NCI-H187 (cell line): Measurements from ENCODE around the gene PTPRN2.

ENCODE experiments used
- DNase-seq, 2 experiments: peaks; one replicate each; lab custom pipeline; 2025; lab: John Stamatoyannopoulos, UW

PTPRN2 gene

DNA sequence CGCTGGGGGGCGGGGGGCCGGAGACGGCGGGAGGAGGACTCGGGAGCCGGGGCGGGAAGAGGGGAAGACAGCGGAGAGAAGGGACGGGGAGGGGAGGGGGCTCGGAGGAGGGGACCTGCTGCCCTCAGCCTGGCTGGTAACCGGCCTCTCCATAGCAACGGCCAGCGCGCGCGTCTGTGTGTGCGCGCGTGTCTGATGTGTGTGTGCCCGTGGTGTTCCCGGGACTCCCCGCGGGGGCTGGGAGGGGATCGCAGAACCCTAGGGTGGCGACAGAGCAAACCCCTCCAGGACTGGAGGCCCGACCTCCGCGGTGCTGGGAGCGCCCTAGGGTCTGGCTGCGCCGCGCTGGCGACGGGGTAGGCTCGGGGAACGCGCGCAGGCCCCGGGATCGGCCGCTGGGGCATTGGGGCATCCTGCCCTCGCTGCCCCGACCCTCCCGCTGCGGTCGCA is 894.5 kb downstream of the PTPRN2 start:
- DNase-seq: no peak

GRCh38 chr7:157692460-157693011 is 895.1 kb downstream of the PTPRN2 start:
- no peak for DNase-seq

DNA sequence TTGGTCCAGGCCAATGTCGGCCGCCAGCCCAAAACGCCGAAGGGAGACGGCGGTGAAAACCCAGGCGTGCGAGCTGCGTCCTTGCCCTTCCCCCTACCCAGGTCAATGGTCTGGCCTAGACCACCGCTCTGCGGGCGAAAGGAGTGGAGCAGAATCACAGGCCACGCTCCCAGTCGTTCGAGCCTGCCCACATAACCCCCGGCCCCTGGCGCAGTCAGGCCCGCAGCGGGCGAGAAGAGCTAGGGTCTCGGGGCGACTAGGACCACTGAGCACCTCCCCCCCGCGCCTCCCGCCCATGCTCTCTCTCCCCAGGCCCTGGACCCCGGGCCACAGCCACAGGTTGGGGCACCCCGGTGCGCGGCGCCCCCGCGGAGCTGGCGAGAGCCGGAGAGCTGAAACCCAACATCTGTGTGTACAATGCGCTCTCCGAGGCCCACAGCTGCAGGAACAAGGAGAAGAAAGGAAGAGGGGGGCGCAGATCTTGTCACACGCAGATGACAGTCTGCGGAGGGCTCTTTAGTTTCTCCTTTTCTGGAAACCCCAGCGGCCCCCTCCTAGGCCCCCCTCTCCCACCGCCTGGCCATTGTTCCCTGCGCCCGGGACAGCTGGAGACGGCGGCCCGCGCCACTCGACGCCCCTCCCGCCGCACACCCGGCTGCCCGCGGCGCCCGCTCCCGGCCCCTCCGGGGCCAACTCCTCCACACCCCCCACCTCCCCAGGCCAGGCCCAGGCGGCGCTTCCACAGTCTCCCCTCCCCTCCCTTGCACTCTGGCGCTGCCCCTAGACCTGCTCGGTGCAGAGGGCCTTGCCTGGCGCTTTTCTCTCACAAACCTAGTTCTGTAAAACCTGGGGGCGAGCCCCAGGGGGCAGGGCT is 895.8 kb downstream of the PTPRN2 start:
- DNase-seq: no peak

GRCh38 chr7:157690833-157691585 is 896.6 kb downstream of the PTPRN2 start:
- DNase-seq: peak; percentile 11 to 52

GRCh38 chr7:157690058-157690832 is 897.4 kb downstream of the PTPRN2 start:
- no peak for DNase-seq

DNA sequence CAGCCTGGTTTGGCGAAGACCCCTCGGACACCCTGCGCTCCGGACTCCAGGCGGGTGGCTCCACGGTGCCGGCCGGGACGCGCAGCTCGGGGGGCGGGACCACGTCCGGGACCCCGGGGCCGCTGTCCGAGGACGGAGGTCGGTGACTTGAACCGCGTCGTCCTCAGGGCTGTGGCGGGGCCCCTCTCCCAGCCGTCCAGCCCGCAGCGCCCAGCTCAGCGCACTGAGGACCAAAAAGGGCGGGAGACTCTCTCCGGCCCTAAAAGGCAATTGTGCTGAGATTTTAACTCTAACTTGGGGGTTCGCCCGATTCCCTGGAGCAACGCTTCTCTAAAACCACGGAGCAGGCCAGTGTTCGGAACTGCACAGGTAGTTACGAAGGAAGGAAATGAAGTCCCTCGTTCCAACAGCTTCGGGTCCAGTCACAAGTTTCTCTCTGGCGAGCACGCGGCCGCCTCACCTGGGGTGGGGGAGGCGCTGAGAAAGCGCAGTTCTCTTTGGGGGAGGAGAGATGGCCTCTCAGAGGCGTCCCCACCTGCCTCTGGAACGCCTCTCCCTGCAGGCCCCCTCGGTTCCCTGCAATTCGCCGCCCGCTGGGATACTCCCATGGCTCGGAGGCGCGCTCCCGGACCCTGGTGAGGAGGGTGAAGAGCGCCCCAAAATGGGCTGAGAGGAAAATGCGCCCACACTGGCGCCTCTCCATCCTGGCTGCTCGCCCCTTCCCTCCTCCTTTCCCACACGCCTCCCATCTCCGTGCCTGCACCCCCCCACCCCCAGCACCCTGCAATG is 898.2 kb downstream of the PTPRN2 start:
- no peak for DNase-seq

- no peak for DNase-seq
Observed at GRCh38 chr7:157688533-157689268, 898.9 kb downstream of the PTPRN2 start.

DNA sequence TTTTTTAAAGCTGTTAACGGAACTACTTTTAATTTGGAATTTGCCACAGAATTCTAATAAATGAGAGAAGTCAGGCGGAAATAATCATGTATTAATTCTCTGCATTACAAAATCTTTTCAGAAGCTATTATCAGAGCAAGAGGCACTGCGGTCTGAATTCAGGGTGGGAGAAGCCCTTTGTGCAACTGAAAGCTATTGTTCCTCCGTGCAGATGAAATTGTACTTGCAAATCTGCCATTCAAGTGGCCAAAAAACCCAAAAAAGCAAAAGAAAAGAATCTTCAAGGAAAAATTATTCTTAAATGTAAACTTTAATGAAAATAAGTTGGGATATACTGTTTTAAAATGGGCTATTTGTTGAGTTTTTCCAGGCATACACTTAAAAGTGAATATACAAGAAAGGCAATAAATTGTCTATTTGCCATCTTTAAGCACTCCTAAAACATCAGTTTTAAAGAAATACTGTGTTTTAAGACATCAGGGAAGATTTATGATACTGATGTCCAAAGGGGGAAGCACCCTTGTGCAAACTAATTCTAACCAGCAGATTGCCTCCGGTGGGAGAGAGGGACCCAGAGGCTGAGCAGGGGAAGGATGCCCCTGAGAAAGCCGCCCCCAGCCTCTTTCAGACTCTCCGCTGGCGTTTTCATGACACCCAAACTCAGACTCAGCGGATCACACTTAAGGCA is 899.6 kb downstream of the PTPRN2 start:
- no peak for DNase-seq

DNA sequence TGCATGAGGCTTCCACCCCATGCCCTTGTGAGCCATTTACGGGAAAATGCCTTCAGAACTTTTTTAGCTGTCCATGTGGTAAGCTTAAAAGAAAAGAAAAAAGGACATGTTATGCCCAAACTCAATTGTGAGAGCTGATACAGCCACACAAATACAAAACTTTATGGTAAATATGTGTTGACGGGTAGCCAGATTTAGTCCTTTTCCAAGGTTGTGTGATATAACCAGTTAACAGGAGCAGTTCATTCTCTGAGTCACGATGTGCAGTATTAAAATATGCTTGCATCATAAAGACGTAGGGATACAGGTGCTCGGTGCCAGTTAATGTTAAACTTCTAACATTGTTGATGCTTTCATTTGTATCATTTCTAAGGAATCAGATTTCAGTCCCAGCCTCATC is 900.5 kb downstream of the PTPRN2 start:
- no peak for DNase-seq

GRCh38 chr7:157686285-157686894 is 901.2 kb downstream of the PTPRN2 start:
- DNase-seq: no peak

DNA sequence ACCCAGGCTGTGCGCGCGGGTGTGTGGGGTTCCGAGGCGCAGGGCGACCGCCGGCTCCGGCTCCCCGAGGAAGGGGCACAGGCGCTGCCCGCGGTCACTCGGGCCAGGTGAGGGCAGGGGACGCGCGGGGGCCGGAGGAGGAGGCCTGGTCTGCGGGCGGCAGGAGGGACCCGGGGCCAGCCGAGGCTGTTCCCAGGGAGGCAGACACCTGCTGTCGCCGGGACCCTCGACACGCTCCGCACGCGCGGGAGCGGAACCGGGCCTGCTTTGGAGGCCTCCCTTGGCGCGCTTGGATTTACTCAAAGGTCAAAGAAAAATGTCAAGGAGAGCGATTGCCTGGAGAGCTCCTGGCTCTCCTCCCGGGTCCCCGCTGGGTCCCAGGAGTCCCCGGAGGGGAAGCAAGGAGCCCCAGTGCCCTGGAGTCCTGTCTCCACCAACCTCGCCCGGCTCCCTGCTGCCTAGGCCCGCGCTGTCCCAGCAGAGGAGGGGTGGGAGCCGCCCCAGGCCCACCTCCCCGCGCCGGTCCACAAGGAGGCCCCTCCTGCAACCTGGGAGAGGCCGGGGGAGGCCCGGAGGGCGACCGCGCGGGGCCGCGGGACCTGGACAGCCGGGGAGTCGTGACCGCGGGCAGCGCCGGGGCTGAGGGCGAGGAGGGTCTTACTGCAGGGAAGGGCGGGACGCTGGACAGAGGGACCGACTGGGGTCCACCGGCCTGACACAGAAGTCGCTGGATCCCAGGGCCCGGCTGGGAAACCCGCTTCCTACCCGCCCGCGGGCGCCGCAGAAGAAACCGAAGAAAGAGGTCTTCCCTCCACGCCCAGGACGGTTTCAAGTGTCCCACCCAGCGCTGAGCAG is 902.0 kb downstream of the PTPRN2 start:
- no peak for DNase-seq

DNA sequence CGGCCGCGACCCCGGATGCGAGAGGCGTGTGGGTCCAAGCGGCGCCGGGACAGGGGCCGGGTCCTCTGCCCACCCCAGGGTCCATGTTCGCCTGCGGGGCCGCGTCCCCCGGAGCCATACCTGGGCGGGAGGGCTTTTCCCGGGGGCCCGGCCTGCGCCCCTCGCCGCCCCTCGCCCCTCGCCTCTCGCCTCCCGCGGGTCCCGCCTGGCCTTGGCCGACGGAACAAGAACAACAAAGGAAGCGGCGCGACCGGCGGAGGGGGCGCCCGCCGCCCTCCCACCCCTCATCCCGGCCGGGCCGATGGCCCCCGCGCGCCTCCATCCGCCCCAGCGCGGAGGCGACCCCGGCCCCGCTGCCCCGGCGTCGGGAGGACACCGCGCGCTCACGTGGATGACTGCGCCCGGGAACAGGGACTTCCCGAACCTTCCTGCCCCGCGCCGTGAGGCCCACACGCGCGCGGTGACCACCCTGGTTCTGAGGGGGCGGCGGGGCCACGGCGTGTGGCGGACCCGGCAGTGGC is 902.7 kb downstream of the PTPRN2 start:
- DNase-seq: no peak

GRCh38 chr7:157684157-157684908 is 903.3 kb downstream of the PTPRN2 start:
- DNase-seq: no peak

- no peak for DNase-seq
Observed at GRCh38 chr7:157683747-157684156, 903.9 kb downstream of the PTPRN2 start.

DNA sequence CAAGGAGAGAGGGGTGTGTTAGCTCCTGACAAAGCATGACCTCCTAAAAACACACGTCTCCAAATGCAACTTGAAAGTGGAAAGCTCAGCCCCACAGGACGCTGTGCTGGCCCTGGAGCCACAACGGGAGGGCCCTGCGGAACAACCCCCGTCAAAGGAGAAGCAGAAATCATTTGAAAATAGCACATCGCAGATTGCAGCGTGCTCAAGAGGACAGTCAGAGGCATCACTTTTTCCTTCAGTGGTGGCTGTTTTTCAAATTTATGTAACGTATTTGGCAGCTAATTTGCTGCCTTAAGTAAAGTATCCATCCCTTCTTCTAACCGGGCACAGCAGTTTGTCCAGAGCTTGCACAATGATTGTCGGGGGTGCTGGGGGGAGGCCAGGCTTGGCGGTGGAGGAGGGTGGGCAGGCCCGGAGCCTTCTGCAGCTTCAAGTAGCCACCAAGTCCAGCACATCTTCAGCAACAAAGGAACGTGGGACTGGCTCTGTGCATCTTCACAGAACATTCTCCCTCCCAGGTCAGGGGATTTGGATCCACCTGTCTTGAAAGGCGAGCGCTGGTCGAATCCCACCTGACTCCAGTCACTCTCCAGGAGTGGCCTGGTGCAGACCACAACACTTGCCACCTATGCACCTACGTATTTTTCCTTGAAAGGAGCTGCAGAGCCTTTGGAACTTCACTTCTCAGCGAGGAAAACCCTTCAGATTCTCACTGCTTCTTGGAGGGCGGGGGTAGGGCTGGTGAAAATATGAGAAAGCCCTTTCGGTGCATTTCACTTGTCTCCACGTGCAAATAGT is 904.5 kb downstream of the PTPRN2 start:
- no peak for DNase-seq

- no peak for DNase-seq
Observed at GRCh38 chr7:157682064-157682945, 905.3 kb downstream of the PTPRN2 start.
